GM12892 (cell line): Measurements from ENCODE around the gene ADGRD1. TPM values are rescaled to one million over a fixed set of nuclear protein-coding genes. Genes with fewer than 3 reads are reported as not detected.
"Not testable (repeated sequence)": the region's sequence is repeated elsewhere in the genome, so short reads cannot be mapped to it uniquely, and the experiment has no call there.

Source experiments
- DNase-seq: peaks from one replicate; pipeline ENCODE4 v3.0.0; 2011; ENCODE audit not compliant: insufficient read length
- FAIRE-seq: peaks from 2 replicates; lab custom pipeline; 2011; peaks lifted over from hg19 to GRCh38; lab: Jason Lieb, UNC
- POLR2A ChIP-seq: IDR thresholded peaks from 2 replicates; pipeline ENCODE4 v1.6.1; 2011; ENCODE audit warnings: low read depth, low read length, control low read depth
- POLR2AphosphoS5 ChIP-seq: IDR thresholded peaks from 2 replicates; pipeline ENCODE4 v1.6.1; 2011; ENCODE audit warnings: low read depth, low read length, control low read depth
- TAF1 ChIP-seq: IDR thresholded peaks from 2 replicates; pipeline ENCODE4 v1.6.1; 2011; ENCODE audit warnings: low read depth, mild to moderate bottlenecking, control low read depth, low read length, borderline replicate concordance
- polyA plus RNA-seq: library from polyadenylated mRNA; unstranded; fragments of >200 nt; gene quantifications from one replicate; pipeline ENCODE4 v1.2.1, GENCODE V29; 2012; ENCODE audit warnings: missing spikeins, inconsistent platforms; ENCODE audit not compliant: missing spikeins

ADGRD1 gene
- polyA plus RNA-seq: 0.91 TPM

GRCh38 chr12:130953771-130954543 is at the start of gene ADGRD1:
Gene ADGRD1, plus strand, starts transcription at chr12:130953907. Its CDS starts 559 bp downstream, at chr12:130954466.
- no peak for TF ChIP-seq TAF1
- no peak for TF ChIP-seq POLR2A
- no peak for TF ChIP-seq POLR2AphosphoS5
- FAIRE-seq (no peak), DNase-seq (no peak)

- TF ChIP-seq POLR2A (no peak), TAF1 (no peak), POLR2AphosphoS5 (no peak)
- DNase-seq (no peak), FAIRE-seq (no peak)
Measured at GRCh38 chr12:130904064-130904463, 49.6 kb upstream of the ADGRD1 start.

GRCh38 chr12:130904936-130905455 is 48.7 kb upstream of the ADGRD1 start:
- not testable (repeated sequence) for FAIRE-seq

GRCh38 chr12:130909111-130909510 is 44.6 kb upstream of the ADGRD1 start:
- TF ChIP-seq POLR2AphosphoS5 (no peak), POLR2A (no peak), TAF1 (no peak)
- FAIRE-seq (no peak), DNase-seq (no peak)

More at GRCh38 chr12:130904936-130905455, 48.7 kb upstream of the ADGRD1 start:
- not testable (repeated sequence) for DNase-seq

GRCh38 chr12:130911193-130911592 is 42.5 kb upstream of the ADGRD1 start:
- DNase-seq (no peak), FAIRE-seq (no peak)
- no peak for TF ChIP-seq POLR2A
- TF ChIP-seq POLR2AphosphoS5: no peak
- no peak for TF ChIP-seq TAF1

- TF ChIP-seq TAF1: no peak
- TF ChIP-seq POLR2A: no peak
- TF ChIP-seq POLR2AphosphoS5: no peak
- no peak for DNase-seq
- no peak for FAIRE-seq
Measured at GRCh38 chr12:130911933-130912332, 41.8 kb upstream of the ADGRD1 start.

- TF ChIP-seq POLR2A: no peak
- TF ChIP-seq TAF1: no peak
- no peak for TF ChIP-seq POLR2AphosphoS5
- peak; percentile 48 for DNase-seq
- no peak for FAIRE-seq
Measured at GRCh38 chr12:130916241-130916911, 37.3 kb upstream of the ADGRD1 start.

- TF ChIP-seq POLR2A (no peak), POLR2AphosphoS5 (no peak)
- no peak for DNase-seq
- FAIRE-seq: no peak
Measured at GRCh38 chr12:130917607-130918006, 36.1 kb upstream of the ADGRD1 start.

GRCh38 chr12:130919086-130919485 is 34.6 kb upstream of the ADGRD1 start:
- DNase-seq (no peak), FAIRE-seq (no peak)
- TF ChIP-seq POLR2AphosphoS5 (no peak), TAF1 (no peak), POLR2A (no peak)

GRCh38 chr12:130920119-130920703 is 33.5 kb upstream of the ADGRD1 start:
- DNase-seq (no peak), FAIRE-seq (no peak)
- TF ChIP-seq TAF1 (no peak), POLR2A (no peak), POLR2AphosphoS5 (no peak)

- DNase-seq (no peak), FAIRE-seq (no peak)
- no peak for TF ChIP-seq TAF1
- TF ChIP-seq POLR2A: no peak
- TF ChIP-seq POLR2AphosphoS5: no peak
Measured at GRCh38 chr12:130920723-130921381, 32.9 kb upstream of the ADGRD1 start.

- no peak for DNase-seq
- TF ChIP-seq POLR2A: no peak
- TF ChIP-seq POLR2AphosphoS5: no peak
- no peak for TF ChIP-seq TAF1
- FAIRE-seq: no peak
Measured at GRCh38 chr12:130922511-130922953, 31.2 kb upstream of the ADGRD1 start.
